BJ (cell line): ENCODE data around the gene GSTT2B. TPM values are rescaled to one million over a fixed set of nuclear protein-coding genes. Genes with fewer than 3 reads are reported as not detected.

Experiments
- CTCF ChIA-PET: fragments of 350-600 bp; formaldehyde crosslinking; extraction: SDS; loops from one replicate; lab custom pipeline; 2021; ENCODE audit warnings: antibody characterized with exemption, inconsistent platforms; lab: Yijun Ruan, JAX
- POLR2A ChIA-PET: fragments of 300-600 bp; sonication (Branson Sonifier 250); formaldehyde crosslinking; extraction: SDS; loops from one replicate; lab custom pipeline; 2021; ENCODE audit warnings: antibody characterized with exemption; lab: Charles Lee
- DNase-seq: peaks from one replicate; pipeline ENCODE4 v3.0.0-alpha.2; 2011; ENCODE audit warnings: low read depth
- H3K27me3 ChIP-seq: 2 replicates; pipeline ENCODE4 v1.6.0; 2011; ENCODE audit warnings: low read length; ENCODE audit not compliant: control insufficient read depth, insufficient read depth
- H3K36me3 ChIP-seq: 2 replicates; pipeline ENCODE4 v1.5.1; 2011; ENCODE audit warnings: low read length; ENCODE audit not compliant: control insufficient read depth, insufficient read depth
- H3K4me3 ChIP-seq: 2 replicates; pipeline ENCODE4 v1.5.1; 2011; ENCODE audit warnings: low read depth, mild to moderate bottlenecking, control low read depth, low read length
- CTCF ChIP-seq: IDR thresholded peaks from 2 replicates; pipeline ENCODE4 v1.5.1; 2011; ENCODE audit warnings: low read depth, mild to moderate bottlenecking, control low read depth, inconsistent platforms, low read length, moderate library complexity; ENCODE audit not compliant: insufficient read depth
- polyA plus RNA-seq: library from polyadenylated mRNA; depleted of rRNA; stranded (reverse); fragments of >200 nt; gene quantifications from 2 replicates; pipeline ENCODE4 v1.2.3, GENCODE V29; 2011

GSTT2B gene
- polyA plus RNA-seq, 1 experiment, result 5.9 TPM

DNA sequence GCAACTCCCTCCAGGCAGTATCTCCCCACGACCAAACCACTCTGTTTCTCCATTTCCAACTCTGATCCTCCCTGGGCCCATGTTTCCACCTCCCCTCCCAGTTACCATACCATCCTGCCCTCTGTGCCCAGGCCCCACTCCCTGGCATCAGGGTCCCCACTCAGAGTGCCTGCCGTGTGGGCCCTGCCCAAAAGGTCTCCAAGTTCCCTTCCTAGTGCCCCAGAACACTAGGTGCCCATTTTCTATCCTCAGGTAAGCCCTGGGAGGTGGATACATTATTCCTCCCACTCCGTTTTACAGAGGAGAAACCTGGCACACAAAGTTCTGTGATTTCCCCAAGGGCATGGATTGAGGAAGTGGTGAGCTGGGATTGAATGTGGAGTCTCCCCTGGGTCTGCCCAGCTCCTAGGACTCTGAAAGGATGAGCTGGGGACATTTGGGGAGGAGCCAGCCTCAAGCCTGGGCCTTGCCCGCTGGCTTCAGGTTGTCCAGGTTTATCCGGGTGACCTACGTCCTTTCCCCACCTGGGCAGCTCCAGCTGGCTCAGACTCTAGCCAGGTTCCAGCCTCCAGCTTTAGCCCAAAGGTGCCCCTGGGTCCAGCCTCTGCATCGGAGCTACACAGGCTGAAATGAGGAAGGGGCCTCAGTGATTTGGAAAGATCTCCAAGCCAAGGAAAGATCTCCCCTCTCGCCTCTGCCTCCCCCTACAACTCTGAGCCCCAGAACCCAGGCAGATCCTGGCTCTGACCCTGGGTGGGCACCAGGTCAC, 46.4 kb upstream of the GSTT2B start:
- H3K27me3 ChIP-seq, result peaks cover 3% of the 10 kb centered on the region; the same call in 1 of the 2 replicates
- CTCF ChIA-PET, result no interaction called here
- H3K4me3 ChIP-seq, result no peak overlapping the region
- DNase-seq, result no peak
- POLR2A ChIA-PET, result no interaction called here
- no peaks in the 10 kb centered on the region for H3K36me3 ChIP-seq
- TF ChIP-seq CTCF, result no peak

DNA sequence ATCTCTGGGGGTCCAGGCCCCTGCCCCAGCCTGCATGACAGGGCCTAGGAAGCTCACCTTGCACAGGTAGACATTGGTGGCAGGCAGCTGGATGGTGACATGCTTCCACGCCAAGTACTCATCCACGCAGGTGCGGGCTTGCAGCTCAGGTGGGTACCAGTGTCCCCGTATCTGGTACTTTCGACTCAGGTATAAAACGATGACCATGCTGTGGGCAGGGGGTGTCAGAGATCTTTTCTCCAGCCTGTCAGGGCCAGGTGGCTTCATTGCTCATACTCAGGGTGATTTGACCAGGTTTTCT, 45.9 kb upstream of the GSTT2B start:
- no peak for TF ChIP-seq CTCF
- H3K36me3 ChIP-seq, result no peaks in the 10 kb centered on the region
- H3K27me3 ChIP-seq, result peaks cover 3% of the 10 kb centered on the region; the same call in 1 of the 2 replicates
- ChIA-PET POLR2A (no interaction called here), CTCF (no interaction called here)
- no peak overlapping the region for H3K4me3 ChIP-seq
- DNase-seq, result no peak

DNA sequence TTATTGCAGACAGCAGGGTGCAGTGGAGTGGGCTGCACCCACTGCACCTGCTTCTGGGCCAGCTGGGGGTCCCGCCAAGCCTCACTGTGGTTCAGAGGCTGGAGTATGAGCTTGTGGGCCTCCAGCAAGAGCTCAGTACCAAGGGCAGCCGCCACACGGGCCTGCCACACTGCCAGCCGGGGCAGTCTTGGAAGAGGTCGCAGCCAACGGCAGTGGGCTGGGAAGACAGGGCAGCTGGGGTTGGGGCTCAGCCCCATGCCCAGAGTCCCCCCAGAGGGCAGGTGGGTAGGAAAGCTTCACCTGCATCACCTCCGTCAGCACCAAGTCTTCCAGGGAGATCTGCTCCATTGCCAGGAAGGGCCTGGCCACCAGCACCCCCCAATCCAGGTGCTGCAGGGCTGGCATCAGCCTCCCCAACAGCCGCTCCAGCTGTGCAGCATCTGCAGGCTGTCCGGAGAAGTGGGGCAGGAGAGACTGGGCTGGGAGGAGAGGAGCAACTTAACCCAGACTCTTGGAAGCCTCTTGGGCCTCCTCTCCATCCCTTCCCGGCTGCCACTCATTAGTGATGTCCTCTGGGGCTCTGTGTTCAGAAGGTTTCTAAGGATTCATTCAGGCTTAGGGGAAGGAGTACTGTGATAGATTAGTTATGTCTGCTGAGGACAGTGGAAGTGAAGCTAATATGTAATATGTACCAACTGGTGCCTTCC, 45.4 kb upstream of the GSTT2B start:
- Histone ChIP-seq H3K4me3 (no peak overlapping the region), H3K36me3 (no peaks in the 10 kb centered on the region), H3K27me3 (peaks cover 3% of the 10 kb centered on the region; the same call in 1 of the 2 replicates)
- DNase-seq, result no peak
- ChIA-PET POLR2A (no interaction called here), CTCF (interaction anchor here (0.6 to 0.9 kb wide), 2 partner anchors 50 to 504 kb away, joined by 3 read pairs; no protein-coding TSS in a partner anchor)
- TF ChIP-seq CTCF, result no peak

GRCh38 chr22:24005201-24005600, 44.2 kb upstream of the GSTT2B start, which contains the start of gene GSTT4:
GSTT4 (minus strand) TSS chr22:24005453; CDS start chr22:24005356, 97 bp downstream.
- Histone ChIP-seq H3K4me3 (no peak within 1 kb of the TSS), H3K36me3 (no peaks in the 10 kb centered on the region), H3K27me3 (peaks cover 3% of the 10 kb centered on the region; the same call in 1 of the 2 replicates)
- DNase-seq, result no peak
- TF ChIP-seq CTCF, result no peak
- CTCF ChIA-PET, result no interaction called here
- POLR2A ChIA-PET, result no interaction called here

GRCh38 chr22:24003887-24004286, 42.9 kb upstream of the GSTT2B start:
- no peak overlapping the region for H3K4me3 ChIP-seq
- TF ChIP-seq CTCF, result no peak
- ChIA-PET POLR2A (no interaction called here), CTCF (interaction anchor here (2.0 kb wide), 1 partner anchor 171 kb away, joined by 6 read pairs; no protein-coding TSS in a partner anchor)
- no peaks in the 10 kb centered on the region for H3K36me3 ChIP-seq
- peaks cover 3% of the 10 kb centered on the region; the same call in 1 of the 2 replicates for H3K27me3 ChIP-seq
- DNase-seq, result no peak
